ENCODE measurements around the gene STARD10. TPM values are rescaled to one million over a fixed set of nuclear protein-coding genes. Genes with fewer than 3 reads are reported as not detected.
"Not testable (repeated sequence)": the region's sequence is repeated elsewhere in the genome, so short reads cannot be mapped to it uniquely, and the experiment has no call there.

Gene STARD10
- total RNA-seq, 1 donor from 2014 or later: 28.2 TPM

DNA sequence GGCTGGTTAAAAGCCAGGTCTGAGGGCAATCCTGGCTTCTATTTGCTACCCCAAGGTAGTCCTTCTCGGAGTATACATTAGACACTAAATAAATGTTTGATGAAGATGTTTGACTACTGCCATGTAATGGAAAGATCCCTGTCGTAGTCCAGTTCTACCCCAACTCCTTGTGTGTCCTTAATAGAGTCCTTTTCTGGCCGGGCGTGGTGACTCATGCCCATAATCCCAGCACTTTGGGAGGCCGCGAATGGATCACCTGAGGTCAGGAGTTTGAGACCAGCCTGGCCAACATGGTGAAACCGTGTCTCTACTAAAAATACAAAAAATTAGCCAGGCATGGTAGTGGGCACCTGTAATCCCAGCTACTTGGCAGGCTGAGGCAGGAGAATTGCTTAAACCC lies 2.6 kb downstream of the STARD10 start:
- not testable (repeated sequence) for H3K9me3 ChIP-seq (ENCODE audit: control insufficient read depth in 3 of 3, low read length in 3 of 3); H3K36me3 ChIP-seq (ENCODE audit: control insufficient read depth in 3 of 3, insufficient read depth in 3 of 3, low read length in 3 of 3); H3K27ac ChIP-seq (ENCODE audit: low read depth, low read length); H3K4me3 ChIP-seq (ENCODE audit: low read length in 3 of 3); H3K27me3 ChIP-seq (ENCODE audit: control insufficient read depth in 3 of 3, insufficient read depth in 3 of 3, low read length in 3 of 3); H3K9ac ChIP-seq (ENCODE audit: low read depth in 1 of 3, low read length in 3 of 3)
- peaks cover 27 to 42% (median 30%) of the 10 kb centered on the region in 3 donors for H3K4me1 ChIP-seq (ENCODE audit: control insufficient read depth in 3 of 3, insufficient read depth in 3 of 3, low read length in 3 of 3)

DNA sequence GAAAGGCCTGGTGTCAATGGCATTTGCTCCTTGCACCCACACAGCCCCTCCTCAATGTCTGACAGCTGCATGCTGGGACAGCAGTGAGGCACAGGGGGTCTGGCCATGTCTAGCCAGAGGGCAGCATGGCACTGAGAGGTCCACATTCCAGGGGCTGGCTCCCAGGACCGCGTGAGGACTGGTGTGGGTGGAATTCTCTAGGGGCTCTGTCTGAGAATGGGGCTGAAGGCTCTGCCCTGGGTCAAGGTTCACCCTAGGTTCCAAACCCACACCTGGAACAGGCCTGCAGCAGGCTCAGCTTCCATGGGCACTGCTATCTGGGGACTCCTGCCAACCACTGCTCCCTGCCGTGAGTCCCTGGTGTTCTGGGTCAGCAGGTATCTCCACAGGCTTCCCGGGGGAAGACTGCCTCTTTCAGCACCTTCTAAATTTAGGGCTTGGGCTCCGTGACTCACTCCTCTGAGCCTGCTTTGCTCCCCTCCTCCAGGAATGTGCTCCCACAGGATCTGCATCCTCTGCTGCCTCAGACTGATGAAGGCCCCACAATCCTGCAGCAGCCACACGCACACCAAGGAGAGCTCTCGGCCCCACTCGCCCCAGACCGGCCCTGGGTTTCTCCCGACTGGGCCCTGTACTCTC lies 4.2 kb downstream of the STARD10 start:
- Histone ChIP-seq H3K4me1 (ENCODE audit: control insufficient read depth in 3 of 3, insufficient read depth in 3 of 3, low read length in 3 of 3) (peaks cover 26 to 40% (median 29%) of the 10 kb centered on the region in 3 donors), H3K9me3 (ENCODE audit: control insufficient read depth in 3 of 3, low read length in 3 of 3) (no peaks in the 10 kb centered on the region), H3K27ac (ENCODE audit: low read depth, low read length) (peak overlapping the region; percentile 45), H3K27me3 (ENCODE audit: control insufficient read depth in 3 of 3, insufficient read depth in 3 of 3, low read length in 3 of 3) (no peaks in the 10 kb centered on the region), H3K4me3 (ENCODE audit: low read length in 3 of 3) (no peak overlapping the region), H3K36me3 (ENCODE audit: control insufficient read depth in 3 of 3, insufficient read depth in 3 of 3, low read length in 3 of 3) (no peaks in the 10 kb centered on the region), H3K9ac (ENCODE audit: low read depth in 1 of 3, low read length in 3 of 3) (peak overlapping the region in 1 of 3 donors; percentile 40)

DNA sequence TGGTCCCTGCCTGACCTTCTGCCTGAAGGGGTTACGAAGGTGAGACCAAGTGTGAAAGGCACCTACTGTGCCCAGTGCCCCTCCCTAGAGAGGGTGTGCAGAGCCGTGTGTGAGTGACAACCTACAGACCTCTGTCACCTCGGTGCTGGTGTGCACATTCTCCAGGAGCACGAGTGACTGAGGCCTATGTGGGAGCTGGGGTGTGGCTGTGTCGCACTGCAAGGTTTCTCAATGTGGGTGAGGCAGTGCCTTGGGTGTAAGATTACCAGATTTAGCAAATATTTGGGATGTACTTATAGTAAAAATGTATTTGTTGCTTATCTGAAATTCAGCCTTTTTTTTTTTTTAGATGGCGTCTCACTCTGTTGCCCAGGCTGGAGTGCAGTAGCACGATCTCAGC lies 5.6 kb downstream of the STARD10 start:
- Histone ChIP-seq H3K4me3 (ENCODE audit: low read length in 3 of 3) (no peak overlapping the region), H3K9me3 (ENCODE audit: control insufficient read depth in 3 of 3, low read length in 3 of 3) (no peaks in the 10 kb centered on the region), H3K27me3 (ENCODE audit: control insufficient read depth in 3 of 3, insufficient read depth in 3 of 3, low read length in 3 of 3) (no peaks in the 10 kb centered on the region), H3K4me1 (ENCODE audit: control insufficient read depth in 3 of 3, insufficient read depth in 3 of 3, low read length in 3 of 3) (peaks cover 20 to 31% (median 21%) of the 10 kb centered on the region in 3 donors), H3K27ac (ENCODE audit: low read depth, low read length) (no peak overlapping the region), H3K36me3 (ENCODE audit: control insufficient read depth in 3 of 3, insufficient read depth in 3 of 3, low read length in 3 of 3) (no peaks in the 10 kb centered on the region), H3K9ac (ENCODE audit: low read depth in 1 of 3, low read length in 3 of 3) (peak overlapping the region in 1 of 3 donors; percentile 16)

DNA sequence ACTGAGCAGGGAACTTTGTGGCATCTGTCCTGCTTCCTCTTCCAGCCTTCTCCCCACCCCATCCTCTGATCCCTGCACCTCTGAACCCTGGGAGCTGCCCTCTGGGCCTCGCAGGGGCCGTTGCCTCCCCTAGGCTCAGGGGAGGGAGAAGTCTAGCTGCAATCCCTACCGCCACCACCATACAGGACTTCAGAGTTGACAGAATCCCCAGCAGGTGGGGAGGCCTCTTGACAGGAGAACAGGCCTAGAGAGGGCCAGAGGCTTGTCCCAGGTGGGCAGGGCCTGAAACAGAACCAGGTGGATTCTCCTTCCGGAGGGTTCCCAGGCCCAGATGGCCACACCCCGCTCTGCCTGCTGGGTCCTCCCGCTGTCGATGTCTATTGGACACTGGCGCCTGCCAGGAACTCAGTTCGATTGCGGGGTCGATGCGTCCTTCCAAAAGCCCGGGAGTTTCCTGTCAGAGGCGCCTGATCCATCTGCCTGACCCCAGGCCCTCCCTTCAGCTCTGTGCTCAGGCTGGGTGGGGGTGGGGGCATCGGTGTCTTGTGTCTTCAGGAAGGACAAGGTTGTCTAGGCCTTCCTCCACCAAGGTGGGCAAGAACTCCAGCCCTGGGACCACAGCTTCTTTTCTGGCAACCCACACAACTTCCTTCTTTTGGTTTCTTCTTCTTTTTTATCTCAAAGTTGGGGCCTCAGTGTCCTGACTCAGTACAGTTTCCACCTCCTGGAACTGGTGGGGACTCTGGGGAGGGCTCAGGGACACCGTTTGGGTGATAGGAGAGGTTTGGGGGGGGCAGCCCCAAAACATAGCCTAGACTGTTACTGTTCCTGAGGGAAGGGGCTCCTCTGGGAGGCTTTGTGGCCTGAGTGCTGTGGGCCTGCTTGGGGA lies 6.4 kb downstream of the STARD10 start:
- no peaks in the 10 kb centered on the region for H3K36me3 ChIP-seq (ENCODE audit: control insufficient read depth in 3 of 3, insufficient read depth in 3 of 3, low read length in 3 of 3)
- no peak overlapping the region for H3K27ac ChIP-seq (ENCODE audit: low read depth, low read length)
- H3K4me1 ChIP-seq (ENCODE audit: control insufficient read depth in 3 of 3, insufficient read depth in 3 of 3, low read length in 3 of 3): peaks cover 14 to 23% (median 16%) of the 10 kb centered on the region in 3 donors

DNA sequence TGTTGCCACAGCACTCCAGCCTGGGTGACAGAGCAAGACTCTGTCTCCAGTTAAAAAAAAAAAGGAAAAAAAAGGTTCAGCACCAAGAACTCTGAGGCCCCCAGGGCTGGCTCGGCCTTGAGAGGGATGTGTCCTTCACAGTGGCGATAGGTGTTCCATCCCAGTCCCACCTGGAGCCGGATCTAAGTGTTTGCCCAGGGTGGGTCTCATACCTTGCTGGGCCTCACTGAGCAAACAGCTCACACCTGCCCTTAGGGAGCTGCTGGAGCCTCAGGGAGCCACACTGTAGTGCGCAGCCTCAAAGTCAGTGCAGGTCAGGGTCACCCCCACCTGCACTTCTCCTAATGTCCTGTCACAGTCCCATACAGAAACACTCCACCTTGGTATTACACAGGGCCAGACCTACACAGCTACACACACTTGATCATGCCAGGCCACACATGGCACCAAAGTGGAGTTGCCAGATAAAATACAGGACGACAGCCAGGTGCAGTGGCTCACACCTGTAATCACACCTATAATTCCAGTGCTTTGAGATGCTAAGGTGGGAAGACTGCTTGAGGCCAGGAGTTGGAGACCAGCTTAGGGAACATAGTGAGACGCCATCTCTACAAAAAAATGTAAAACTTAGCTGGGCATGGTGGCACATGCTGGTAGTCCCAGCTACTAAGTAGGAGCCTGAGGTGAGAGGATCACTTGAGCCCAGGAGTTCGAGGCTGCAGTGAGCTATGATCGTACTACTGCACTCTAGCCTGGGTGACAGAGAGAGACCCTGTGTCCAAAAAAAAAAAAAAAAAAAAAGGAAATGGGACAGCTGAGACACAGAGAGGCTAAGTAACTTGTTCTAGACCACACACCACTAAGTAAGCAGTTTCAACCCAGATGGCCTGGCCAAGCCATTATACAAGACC lies 7.3 kb downstream of the STARD10 start:
- Histone ChIP-seq H3K27me3 (ENCODE audit: control insufficient read depth in 3 of 3, insufficient read depth in 3 of 3, low read length in 3 of 3) (no peaks in the 10 kb centered on the region), H3K9ac (ENCODE audit: low read depth in 1 of 3, low read length in 3 of 3) (no peak overlapping the region), H3K4me1 (ENCODE audit: control insufficient read depth in 3 of 3, insufficient read depth in 3 of 3, low read length in 3 of 3) (peaks cover 20 to 28% (median 22%) of the 10 kb centered on the region in 3 donors), H3K9me3 (ENCODE audit: control insufficient read depth in 3 of 3, low read length in 3 of 3) (no peaks in the 10 kb centered on the region), H3K36me3 (ENCODE audit: control insufficient read depth in 3 of 3, insufficient read depth in 3 of 3, low read length in 3 of 3) (no peaks in the 10 kb centered on the region), H3K4me3 (ENCODE audit: low read length in 3 of 3) (no peak overlapping the region), H3K27ac (ENCODE audit: low read depth, low read length) (no peak overlapping the region)

More for the DNA sequence above, 6.4 kb downstream of the STARD10 start:
- H3K9me3 ChIP-seq (ENCODE audit: control insufficient read depth in 3 of 3, low read length in 3 of 3): no peaks in the 10 kb centered on the region
- no peaks in the 10 kb centered on the region for H3K27me3 ChIP-seq (ENCODE audit: control insufficient read depth in 3 of 3, insufficient read depth in 3 of 3, low read length in 3 of 3)
- H3K9ac ChIP-seq (ENCODE audit: low read depth in 1 of 3, low read length in 3 of 3): no peak overlapping the region
- no peak overlapping the region for H3K4me3 ChIP-seq (ENCODE audit: low read length in 3 of 3)

DNA sequence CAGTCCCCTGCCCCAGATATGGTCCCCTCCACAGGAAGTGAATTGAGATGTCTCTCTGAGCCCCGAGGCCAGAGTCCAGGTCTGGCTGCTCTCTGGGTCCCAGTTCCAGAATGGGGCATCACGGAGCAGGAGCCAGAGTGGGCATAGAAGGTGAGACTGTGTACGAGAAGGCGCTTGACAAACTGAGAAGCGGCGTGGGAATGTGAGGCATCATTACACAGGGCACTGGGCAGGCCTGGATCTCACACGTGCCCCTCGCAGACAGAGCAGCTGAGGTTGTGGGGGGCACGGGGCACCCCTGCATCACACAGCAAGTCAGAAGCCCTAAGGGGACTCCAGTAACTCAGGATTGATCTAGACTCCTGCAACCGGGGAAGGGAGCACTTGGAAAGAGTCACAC lies 9.2 kb downstream of the STARD10 start:
- Histone ChIP-seq H3K4me3 (ENCODE audit: low read length in 3 of 3) (no peak overlapping the region), H3K9me3 (ENCODE audit: control insufficient read depth in 3 of 3, low read length in 3 of 3) (no peaks in the 10 kb centered on the region), H3K9ac (ENCODE audit: low read depth in 1 of 3, low read length in 3 of 3) (no peak overlapping the region), H3K36me3 (ENCODE audit: control insufficient read depth in 3 of 3, insufficient read depth in 3 of 3, low read length in 3 of 3) (no peaks in the 10 kb centered on the region), H3K27ac (ENCODE audit: low read depth, low read length) (no peak overlapping the region), H3K4me1 (ENCODE audit: control insufficient read depth in 3 of 3, insufficient read depth in 3 of 3, low read length in 3 of 3) (peaks cover 22 to 36% (median 25%) of the 10 kb centered on the region in 3 donors), H3K27me3 (ENCODE audit: control insufficient read depth in 3 of 3, insufficient read depth in 3 of 3, low read length in 3 of 3) (no peaks in the 10 kb centered on the region)

DNA sequence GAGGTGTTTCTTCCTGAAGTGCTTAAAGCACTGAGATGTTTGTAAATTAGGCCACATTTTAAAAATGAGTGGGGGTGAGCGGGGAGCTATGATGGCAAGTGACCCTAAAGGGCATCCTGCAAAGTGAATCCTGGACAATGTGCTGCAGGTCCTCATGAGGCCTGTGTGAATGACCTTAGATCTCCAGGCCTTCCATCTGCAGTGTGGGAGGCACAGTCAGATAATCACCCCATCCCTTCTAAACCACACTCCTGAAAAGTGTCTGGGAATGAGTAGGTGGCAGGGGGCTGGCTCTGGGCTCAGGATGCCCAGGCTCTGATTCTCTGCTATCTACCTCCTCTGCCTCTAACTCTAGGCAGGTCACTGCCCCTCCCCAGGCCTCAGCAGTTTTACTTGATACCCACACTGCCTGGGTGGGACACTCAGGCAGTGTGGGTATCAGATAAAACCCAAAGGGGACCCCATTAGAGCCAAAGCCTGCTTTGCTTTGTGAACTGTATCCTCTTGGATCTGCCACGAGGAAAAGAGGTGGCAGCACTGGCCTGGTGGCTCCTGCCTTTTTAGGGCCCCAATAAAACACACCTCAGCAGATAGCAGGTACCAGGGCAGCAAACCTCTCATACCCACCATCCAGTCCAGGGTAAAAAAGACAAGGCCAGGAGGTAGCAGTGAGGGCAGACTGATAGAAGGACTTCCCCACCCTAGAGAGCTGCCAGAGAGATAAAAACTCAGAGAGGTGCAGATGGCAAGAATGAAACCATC lies 10.5 kb downstream of the STARD10 start:
- no peaks in the 10 kb centered on the region for H3K27me3 ChIP-seq (ENCODE audit: control insufficient read depth in 3 of 3, insufficient read depth in 3 of 3, low read length in 3 of 3)
- no peak overlapping the region for H3K27ac ChIP-seq (ENCODE audit: low read depth, low read length)
- peaks cover 15 to 34% (median 23%) of the 10 kb centered on the region in 3 donors for H3K4me1 ChIP-seq (ENCODE audit: control insufficient read depth in 3 of 3, insufficient read depth in 3 of 3, low read length in 3 of 3)
- peaks cover 0 to 2% (median 0%) of the 10 kb centered on the region in 3 donors for H3K36me3 ChIP-seq (ENCODE audit: control insufficient read depth in 3 of 3, insufficient read depth in 3 of 3, low read length in 3 of 3)
- H3K9me3 ChIP-seq (ENCODE audit: control insufficient read depth in 3 of 3, low read length in 3 of 3): no peaks in the 10 kb centered on the region
- H3K9ac ChIP-seq (ENCODE audit: low read depth in 1 of 3, low read length in 3 of 3): no peak overlapping the region
- H3K4me3 ChIP-seq (ENCODE audit: low read length in 3 of 3): no peak overlapping the region

DNA sequence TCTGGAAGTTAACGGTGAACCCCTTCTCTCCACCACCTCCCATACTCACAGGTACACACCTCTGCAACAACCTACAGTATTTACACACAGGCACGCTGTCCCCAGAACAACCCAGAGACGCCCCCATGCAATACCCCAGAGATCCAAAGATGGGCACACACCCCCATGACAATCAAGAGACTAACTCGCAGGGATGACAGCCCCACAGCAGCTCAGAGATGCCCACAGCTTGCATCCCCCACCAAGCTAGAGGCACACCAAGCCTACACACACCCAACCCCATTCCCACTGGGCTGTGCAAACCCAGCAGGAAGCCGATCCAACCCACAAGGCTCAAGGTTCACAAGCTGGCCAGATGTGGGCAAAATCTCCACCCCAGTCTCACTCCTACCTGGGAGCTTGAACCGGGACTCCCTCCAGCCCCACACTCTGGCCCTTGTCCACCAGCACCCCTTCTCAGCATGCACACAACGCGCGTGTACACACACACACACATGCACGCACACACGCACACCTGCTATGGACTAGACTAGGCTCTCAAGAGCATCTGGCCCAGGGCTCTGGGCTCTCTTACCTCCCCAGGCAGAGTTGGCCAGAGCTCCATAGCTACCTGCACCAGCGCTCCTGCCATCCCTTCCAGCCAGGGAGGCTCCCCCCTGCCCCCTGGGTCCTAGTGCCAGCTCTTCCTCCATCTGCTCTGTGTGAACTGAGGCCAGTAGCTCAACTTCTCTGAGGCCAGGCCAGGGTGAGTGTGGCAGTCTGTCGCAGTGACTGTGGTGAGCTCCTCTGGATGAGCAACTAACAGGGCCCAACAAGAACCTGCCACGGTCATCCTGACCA lies 11.5 kb downstream of the STARD10 start:
- Histone ChIP-seq H3K27me3 (ENCODE audit: control insufficient read depth in 3 of 3, insufficient read depth in 3 of 3, low read length in 3 of 3) (no peaks in the 10 kb centered on the region), H3K4me3 (ENCODE audit: low read length in 3 of 3) (peak overlapping the region; percentile 57 to 69 (median 67)), H3K9ac (ENCODE audit: low read depth in 1 of 3, low read length in 3 of 3) (peak overlapping the region in 1 of 3 donors; percentile 62), H3K4me1 (ENCODE audit: control insufficient read depth in 3 of 3, insufficient read depth in 3 of 3, low read length in 3 of 3) (peaks cover 19 to 38% (median 28%) of the 10 kb centered on the region in 3 donors), H3K36me3 (ENCODE audit: control insufficient read depth in 3 of 3, insufficient read depth in 3 of 3, low read length in 3 of 3) (peaks cover 0 to 2% (median 0%) of the 10 kb centered on the region in 3 donors), H3K9me3 (ENCODE audit: control insufficient read depth in 3 of 3, low read length in 3 of 3) (no peaks in the 10 kb centered on the region), H3K27ac (ENCODE audit: low read depth, low read length) (no peak overlapping the region)
